Stomach (tissue), 4 donors: ENCODE data around the gene CWC22.

Experiments used
- EP300 ChIP-seq: sonication (generic); formaldehyde crosslinking; IDR thresholded peaks from one replicate; pipeline ENCODE4 v1.6.1; 2017; ENCODE audit warnings: antibody characterized with exemption
- POLR2A ChIP-seq, 4 donors: fragments of 450-650 bp; IDR thresholded peaks; one replicate each; pipeline ENCODE4 v1.6.1; 2016; ENCODE audit warnings: antibody characterized with exemption in 4 of 4, control low read depth in 2 of 4, mild to moderate bottlenecking in 1 of 4, moderate library complexity in 1 of 4
- POLR2AphosphoS5 ChIP-seq, 3 donors: sonication (generic); formaldehyde crosslinking; IDR thresholded peaks; one replicate each; pipeline ENCODE4 v1.6.1; 2016; ENCODE audit warnings: antibody characterized with exemption in 3 of 3
- TF ChIP-seq, protein P1 (sequence below), 7 experiments: fragments of 450-650 bp in 4 of 7; fragments of 200-600 bp in 3 of 7; sonication (generic) in 3 of 7; IDR thresholded peaks; one replicate each; pipeline ENCODE4 v1.5.1; 2016 to 2019; ENCODE audit warnings: antibody characterized with exemption in 7 of 7, control low read depth in 2 of 7, mild to moderate bottlenecking in 1 of 7

GRCh38 chr2:179991344-179991743 is 15.8 kb downstream of the CWC22 start:
- TF ChIP-seq POLR2A (IDR thresholded peaks at IDR 0.05) (no peak), POLR2AphosphoS5 (IDR thresholded peaks at IDR 0.05) (no peak), EP300 (no peak)
- TF ChIP-seq, protein P1, sequence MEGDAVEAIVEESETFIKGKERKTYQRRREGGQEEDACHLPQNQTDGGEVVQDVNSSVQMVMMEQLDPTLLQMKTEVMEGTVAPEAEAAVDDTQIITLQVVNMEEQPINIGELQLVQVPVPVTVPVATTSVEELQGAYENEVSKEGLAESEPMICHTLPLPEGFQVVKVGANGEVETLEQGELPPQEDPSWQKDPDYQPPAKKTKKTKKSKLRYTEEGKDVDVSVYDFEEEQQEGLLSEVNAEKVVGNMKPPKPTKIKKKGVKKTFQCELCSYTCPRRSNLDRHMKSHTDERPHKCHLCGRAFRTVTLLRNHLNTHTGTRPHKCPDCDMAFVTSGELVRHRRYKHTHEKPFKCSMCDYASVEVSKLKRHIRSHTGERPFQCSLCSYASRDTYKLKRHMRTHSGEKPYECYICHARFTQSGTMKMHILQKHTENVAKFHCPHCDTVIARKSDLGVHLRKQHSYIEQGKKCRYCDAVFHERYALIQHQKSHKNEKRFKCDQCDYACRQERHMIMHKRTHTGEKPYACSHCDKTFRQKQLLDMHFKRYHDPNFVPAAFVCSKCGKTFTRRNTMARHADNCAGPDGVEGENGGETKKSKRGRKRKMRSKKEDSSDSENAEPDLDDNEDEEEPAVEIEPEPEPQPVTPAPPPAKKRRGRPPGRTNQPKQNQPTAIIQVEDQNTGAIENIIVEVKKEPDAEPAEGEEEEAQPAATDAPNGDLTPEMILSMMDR (IDR thresholded peaks at IDR 0.05), result no peak
